RWPE2 (cell line): ENCODE measurements around the gene ARID4B.

Experiments
- ATAC-seq: fragments of 200-7000 bp; cut with Tn5 transposase; 3 replicates; pipeline ENCODE4 v1.9.1; 2021; ENCODE audit warnings: low read depth
- DNase-seq: peaks from one replicate; pipeline ENCODE4 v3.0.0-alpha.2; 2020; ENCODE audit warnings: low spot score
- H3K27ac ChIP-seq: fragments of 450-650 bp; 2 replicates; pipeline ENCODE4 v1.5.1; 2017; ENCODE audit warnings: mild to moderate bottlenecking; ENCODE audit not compliant: poor library complexity, severe bottlenecking
- H3K27me3 ChIP-seq: fragments of 250-450 bp; sonication (Bioruptor Pico); 2 replicates; pipeline ENCODE4 v1.5.1; 2021; ENCODE audit warnings: mild to moderate bottlenecking, moderate library complexity; ENCODE audit not compliant: insufficient read depth, poor library complexity, severe bottlenecking
- H3K36me3 ChIP-seq: fragments of 250-450 bp; sonication (Bioruptor Pico); 2 replicates; pipeline ENCODE4 v1.5.1; 2020; ENCODE audit warnings: low read depth, mild to moderate bottlenecking, moderate library complexity
- H3K4me1 ChIP-seq: fragments of 250-450 bp; sonication (Bioruptor Pico); 2 replicates; pipeline ENCODE4 v1.5.1; 2021; ENCODE audit warnings: mild to moderate bottlenecking, moderate library complexity; ENCODE audit not compliant: insufficient read depth, poor library complexity, severe bottlenecking
- H3K4me3 ChIP-seq: fragments of 250-450 bp; sonication (Bioruptor Pico); 2 replicates; pipeline ENCODE4 v1.5.1; 2021; ENCODE audit warnings: mild to moderate bottlenecking, moderate library complexity; ENCODE audit not compliant: severe bottlenecking
- H3K9me3 ChIP-seq: fragments of 250-450 bp; sonication (Bioruptor Pico); 2 replicates; pipeline ENCODE4 v1.5.1; 2021; ENCODE audit warnings: mild to moderate bottlenecking, moderate library complexity; ENCODE audit not compliant: severe bottlenecking
- TF ChIP-seq, protein P1 (sequence below): fragments of 450-650 bp; IDR thresholded peaks from one replicate; pipeline ENCODE4 v1.5.1; 2017; ENCODE audit warnings: mild to moderate bottlenecking, moderate library complexity; ENCODE audit not compliant: poor library complexity, severe bottlenecking

Gene ARID4B

GRCh38 chr1:235292790-235293189, 35.2 kb downstream of the ARID4B start:
- Histone ChIP-seq H3K27me3 (no peaks in the 10 kb centered on the region), H3K4me1 (peaks cover 3% of the 10 kb centered on the region), H3K27ac (no peak overlapping the region), H3K36me3 (0 out of 2 replicates have a peak, but pooled peaks cover 4% of the 10 kb centered on the region), H3K4me3 (no peak overlapping the region), H3K9me3 (peaks cover 3% of the 10 kb centered on the region)
- TF ChIP-seq, protein P1, sequence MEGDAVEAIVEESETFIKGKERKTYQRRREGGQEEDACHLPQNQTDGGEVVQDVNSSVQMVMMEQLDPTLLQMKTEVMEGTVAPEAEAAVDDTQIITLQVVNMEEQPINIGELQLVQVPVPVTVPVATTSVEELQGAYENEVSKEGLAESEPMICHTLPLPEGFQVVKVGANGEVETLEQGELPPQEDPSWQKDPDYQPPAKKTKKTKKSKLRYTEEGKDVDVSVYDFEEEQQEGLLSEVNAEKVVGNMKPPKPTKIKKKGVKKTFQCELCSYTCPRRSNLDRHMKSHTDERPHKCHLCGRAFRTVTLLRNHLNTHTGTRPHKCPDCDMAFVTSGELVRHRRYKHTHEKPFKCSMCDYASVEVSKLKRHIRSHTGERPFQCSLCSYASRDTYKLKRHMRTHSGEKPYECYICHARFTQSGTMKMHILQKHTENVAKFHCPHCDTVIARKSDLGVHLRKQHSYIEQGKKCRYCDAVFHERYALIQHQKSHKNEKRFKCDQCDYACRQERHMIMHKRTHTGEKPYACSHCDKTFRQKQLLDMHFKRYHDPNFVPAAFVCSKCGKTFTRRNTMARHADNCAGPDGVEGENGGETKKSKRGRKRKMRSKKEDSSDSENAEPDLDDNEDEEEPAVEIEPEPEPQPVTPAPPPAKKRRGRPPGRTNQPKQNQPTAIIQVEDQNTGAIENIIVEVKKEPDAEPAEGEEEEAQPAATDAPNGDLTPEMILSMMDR, result no peak
- DNase-seq (no peak), ATAC-seq (no peak)

DNA sequence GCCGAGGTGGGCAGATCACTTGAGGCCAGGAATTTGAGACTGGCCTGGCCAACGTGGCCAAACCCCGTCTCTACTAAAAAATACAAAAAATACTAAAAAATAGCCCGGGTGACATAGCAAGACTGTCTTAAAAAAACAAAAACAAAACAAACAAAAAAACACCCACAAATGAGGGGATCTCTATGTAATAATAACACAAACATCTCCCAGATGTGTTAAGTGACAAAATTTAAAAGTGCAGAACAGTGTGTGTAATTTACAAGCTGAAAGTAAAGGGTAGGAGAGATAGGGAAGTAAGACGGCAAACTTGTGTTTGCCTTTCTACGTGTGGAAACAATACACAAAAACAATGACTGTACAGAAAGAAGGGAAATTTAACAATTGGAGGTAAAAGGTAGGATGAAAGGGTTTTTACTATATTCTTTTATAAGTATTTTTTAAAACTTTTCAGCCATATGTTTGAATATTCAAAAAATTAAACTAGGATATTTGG, 36.3 kb downstream of the ARID4B start:
- Histone ChIP-seq H3K27ac (no peak overlapping the region), H3K4me3 (no peak overlapping the region), H3K9me3 (no peaks in the 10 kb centered on the region), H3K36me3 (no peaks in the 10 kb centered on the region), H3K4me1 (peaks cover 3% of the 10 kb centered on the region), H3K27me3 (no peaks in the 10 kb centered on the region)
- DNase-seq, result no peak
- TF ChIP-seq, protein P1, result no peak
- ATAC-seq, result no peak

GRCh38 chr1:235290740-235291502, 37.1 kb downstream of the ARID4B start:
- no peak for ATAC-seq
- H3K27ac ChIP-seq, result no peak overlapping the region
- H3K4me1 ChIP-seq, result no peaks in the 10 kb centered on the region
- TF ChIP-seq, protein P1, result no peak
- no peaks in the 10 kb centered on the region for H3K27me3 ChIP-seq
- no peaks in the 10 kb centered on the region for H3K9me3 ChIP-seq
- no peaks in the 10 kb centered on the region for H3K36me3 ChIP-seq
- DNase-seq, result no peak
- no peak overlapping the region for H3K4me3 ChIP-seq

GRCh38 chr1:235289859-235290739, 37.9 kb downstream of the ARID4B start:
- no peaks in the 10 kb centered on the region for H3K9me3 ChIP-seq
- no peak overlapping the region for H3K4me3 ChIP-seq
- no peaks in the 10 kb centered on the region for H3K27me3 ChIP-seq
- H3K4me1 ChIP-seq, result no peaks in the 10 kb centered on the region
- H3K36me3 ChIP-seq, result no peaks in the 10 kb centered on the region
- ATAC-seq, result no peak
- no peak overlapping the region for H3K27ac ChIP-seq
- TF ChIP-seq, protein P1, result no peak
- DNase-seq, result no peak
